ENCODE data around the gene PIP4K2A.

DNA sequence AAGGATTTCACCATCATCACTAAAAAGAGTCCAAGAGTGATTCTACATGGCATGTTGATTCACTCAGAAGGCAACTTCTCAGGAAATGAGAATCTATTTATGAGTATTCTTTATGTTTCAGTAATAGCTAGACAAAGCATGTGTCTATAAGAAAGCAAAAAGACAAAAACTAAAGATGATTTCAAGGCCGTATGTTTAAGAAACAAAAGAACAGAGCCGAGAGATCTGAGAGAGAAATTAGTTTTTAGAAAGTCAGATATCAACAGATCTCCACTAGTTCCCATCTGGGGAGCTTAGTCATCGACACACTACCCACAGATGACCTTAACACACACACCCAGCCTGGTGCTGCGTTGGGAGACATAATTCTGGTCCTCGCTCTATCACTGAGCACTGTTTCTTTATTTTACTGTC, 21.0 kb downstream of the PIP4K2A start:
- TF ChIP-seq, protein P1, sequence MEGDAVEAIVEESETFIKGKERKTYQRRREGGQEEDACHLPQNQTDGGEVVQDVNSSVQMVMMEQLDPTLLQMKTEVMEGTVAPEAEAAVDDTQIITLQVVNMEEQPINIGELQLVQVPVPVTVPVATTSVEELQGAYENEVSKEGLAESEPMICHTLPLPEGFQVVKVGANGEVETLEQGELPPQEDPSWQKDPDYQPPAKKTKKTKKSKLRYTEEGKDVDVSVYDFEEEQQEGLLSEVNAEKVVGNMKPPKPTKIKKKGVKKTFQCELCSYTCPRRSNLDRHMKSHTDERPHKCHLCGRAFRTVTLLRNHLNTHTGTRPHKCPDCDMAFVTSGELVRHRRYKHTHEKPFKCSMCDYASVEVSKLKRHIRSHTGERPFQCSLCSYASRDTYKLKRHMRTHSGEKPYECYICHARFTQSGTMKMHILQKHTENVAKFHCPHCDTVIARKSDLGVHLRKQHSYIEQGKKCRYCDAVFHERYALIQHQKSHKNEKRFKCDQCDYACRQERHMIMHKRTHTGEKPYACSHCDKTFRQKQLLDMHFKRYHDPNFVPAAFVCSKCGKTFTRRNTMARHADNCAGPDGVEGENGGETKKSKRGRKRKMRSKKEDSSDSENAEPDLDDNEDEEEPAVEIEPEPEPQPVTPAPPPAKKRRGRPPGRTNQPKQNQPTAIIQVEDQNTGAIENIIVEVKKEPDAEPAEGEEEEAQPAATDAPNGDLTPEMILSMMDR (IDR thresholded peaks at IDR 0.05), result no peak
- TF ChIP-seq POLR2A (IDR thresholded peaks at IDR 0.05), result no peak
